GM23248 (cell line): ENCODE data around the gene ERC2.

Source experiments
- EZH2 ChIP-seq: fragments of 200-600 bp; sonication (generic); IDR thresholded peaks from 2 replicates; pipeline ENCODE4 v1.6.1; 2018; ENCODE audit warnings: antibody characterized with exemption, mild to moderate bottlenecking; ENCODE audit not compliant: insufficient read depth, poor library complexity, severe bottlenecking
- EZH2phosphoT487 ChIP-seq: fragments of 200-600 bp; sonication (generic); IDR thresholded peaks from 2 replicates; pipeline ENCODE4 v1.6.1; 2018; ENCODE audit warnings: antibody characterized with exemption, moderate library complexity, mild to moderate bottlenecking, low read depth; ENCODE audit not compliant: insufficient read depth

- TF ChIP-seq EZH2 (no peak), EZH2phosphoT487 (no peak)
Observed at GRCh38 chr3:56125358-56126005, 342.8 kb downstream of the ERC2 start.
